NB4 (cell line): ENCODE data around the gene OSTN.

Source experiments
- TF ChIP-seq, protein P1 (sequence below): IDR thresholded peaks from one replicate; pipeline ENCODE4 v1.5.1; 2012; ENCODE audit warnings: low read depth, low read length
- TF ChIP-seq, protein P2 (sequence below): IDR thresholded peaks from 2 replicates; pipeline ENCODE4 v1.6.1; 2011; ENCODE audit warnings: low read depth, low read length

DNA sequence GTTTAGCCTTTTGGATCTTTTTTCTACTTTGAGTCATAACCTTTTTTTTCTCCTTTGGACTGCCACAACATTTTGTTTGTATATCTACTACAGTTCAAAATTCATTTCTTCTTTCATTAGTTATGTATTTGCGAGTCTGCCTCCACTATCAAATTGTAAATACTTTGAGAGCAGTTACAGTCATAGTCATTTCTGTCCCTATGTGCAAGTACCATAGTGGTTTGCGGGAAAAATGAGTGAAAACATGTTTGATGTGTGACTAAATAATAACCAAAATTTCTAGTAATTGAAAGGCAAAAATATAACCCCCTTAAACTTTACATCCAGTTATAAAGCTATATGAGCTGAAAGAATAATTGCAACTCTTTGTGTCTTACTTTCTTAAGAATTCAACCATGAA lies 84.4 kb downstream of the OSTN start:
- TF ChIP-seq, protein P1, sequence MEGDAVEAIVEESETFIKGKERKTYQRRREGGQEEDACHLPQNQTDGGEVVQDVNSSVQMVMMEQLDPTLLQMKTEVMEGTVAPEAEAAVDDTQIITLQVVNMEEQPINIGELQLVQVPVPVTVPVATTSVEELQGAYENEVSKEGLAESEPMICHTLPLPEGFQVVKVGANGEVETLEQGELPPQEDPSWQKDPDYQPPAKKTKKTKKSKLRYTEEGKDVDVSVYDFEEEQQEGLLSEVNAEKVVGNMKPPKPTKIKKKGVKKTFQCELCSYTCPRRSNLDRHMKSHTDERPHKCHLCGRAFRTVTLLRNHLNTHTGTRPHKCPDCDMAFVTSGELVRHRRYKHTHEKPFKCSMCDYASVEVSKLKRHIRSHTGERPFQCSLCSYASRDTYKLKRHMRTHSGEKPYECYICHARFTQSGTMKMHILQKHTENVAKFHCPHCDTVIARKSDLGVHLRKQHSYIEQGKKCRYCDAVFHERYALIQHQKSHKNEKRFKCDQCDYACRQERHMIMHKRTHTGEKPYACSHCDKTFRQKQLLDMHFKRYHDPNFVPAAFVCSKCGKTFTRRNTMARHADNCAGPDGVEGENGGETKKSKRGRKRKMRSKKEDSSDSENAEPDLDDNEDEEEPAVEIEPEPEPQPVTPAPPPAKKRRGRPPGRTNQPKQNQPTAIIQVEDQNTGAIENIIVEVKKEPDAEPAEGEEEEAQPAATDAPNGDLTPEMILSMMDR: no peak
- TF ChIP-seq, protein P2, sequence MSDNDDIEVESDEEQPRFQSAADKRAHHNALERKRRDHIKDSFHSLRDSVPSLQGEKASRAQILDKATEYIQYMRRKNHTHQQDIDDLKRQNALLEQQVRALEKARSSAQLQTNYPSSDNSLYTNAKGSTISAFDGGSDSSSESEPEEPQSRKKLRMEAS: no peak
